Lower lobe of right lung (tissue), 2 donors: ENCODE measurements around the gene DAB1. TPM values are rescaled to one million over a fixed set of nuclear protein-coding genes. Genes with fewer than 3 reads are reported as not detected.

Experiments
- ATAC-seq, 2 donors: fragments of 200-7000 bp; cut with Tn5 transposase; one replicate each; pipeline ENCODE4 v1.9.1; 2020 to 2022; ENCODE audit warnings: mild to moderate bottlenecking in 2 of 2, moderate library complexity in 2 of 2
- DNase-seq: peaks from one replicate; pipeline ENCODE4 v3.0.0-alpha.2; 2020
- H3K27ac ChIP-seq: fragments of 200-600 bp; one replicate; pipeline ENCODE4 v1.8.0; 2022
- H3K27me3 ChIP-seq: fragments of 200-600 bp; one replicate; pipeline ENCODE4 v1.8.0; 2022; ENCODE audit warnings: low read depth
- H3K36me3 ChIP-seq: fragments of 200-600 bp; one replicate; pipeline ENCODE4 v1.8.0; 2022; ENCODE audit warnings: mild to moderate bottlenecking
- H3K4me1 ChIP-seq: fragments of 200-600 bp; one replicate; pipeline ENCODE4 v1.8.0; 2022
- H3K4me3 ChIP-seq: fragments of 200-600 bp; one replicate; pipeline ENCODE4 v1.8.0; 2022; ENCODE audit warnings: mild to moderate bottlenecking
- H3K9me3 ChIP-seq: fragments of 200-600 bp; one replicate; pipeline ENCODE4 v1.8.0; 2022
- intact Hi-C: fragments of 100-400 bp; cut with DNase I; formaldehyde crosslinking; loops from one replicate; pipeline ENCODE4 v1.11.0; 2022
- total RNA-seq: library from RNA; stranded (reverse); fragmentation: NEBNext Ultra II Directional; extraction: Animal tissue kit (Norgen Biotek cat#: 25700); gene quantifications from one replicate; pipeline ENCODE4 v1.2.1, GENCODE V29; 2021
- TF ChIP-seq, protein P1 (sequence below): fragments of 200-600 bp; IDR thresholded peaks from one replicate; pipeline ENCODE4 v1.8.0; 2022; ENCODE audit warnings: antibody characterized with exemption, mild to moderate bottlenecking
- donor health status: DM: no; HTN: yes; CAD: no; lungs with severe emphysema.

Gene DAB1
- total RNA-seq, 1 donor from 2014 or later = 1.9 TPM

DNA sequence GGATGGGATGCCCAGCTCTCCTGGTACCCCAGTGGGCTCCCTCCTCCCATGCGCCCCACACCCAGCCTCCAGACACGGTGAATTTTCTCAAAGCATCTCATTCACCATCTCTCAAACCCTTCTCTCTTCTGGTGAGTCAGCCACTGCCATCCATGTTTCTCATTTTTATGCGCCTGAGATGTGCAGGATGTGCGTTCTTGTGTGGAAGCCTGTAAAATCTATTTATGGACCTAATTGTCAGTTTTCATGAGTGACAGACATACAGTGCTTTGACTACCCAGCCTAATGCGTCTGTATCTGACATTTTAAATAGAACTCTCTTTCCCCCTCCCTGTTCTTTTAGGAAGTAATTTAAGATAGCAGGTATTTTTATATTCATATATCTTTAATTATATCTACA, 158.8 kb downstream of the DAB1 start:
- H3K9me3 ChIP-seq = no peaks in the 10 kb centered on the region
- H3K4me1 ChIP-seq = no peaks in the 10 kb centered on the region
- TF ChIP-seq, protein P1, sequence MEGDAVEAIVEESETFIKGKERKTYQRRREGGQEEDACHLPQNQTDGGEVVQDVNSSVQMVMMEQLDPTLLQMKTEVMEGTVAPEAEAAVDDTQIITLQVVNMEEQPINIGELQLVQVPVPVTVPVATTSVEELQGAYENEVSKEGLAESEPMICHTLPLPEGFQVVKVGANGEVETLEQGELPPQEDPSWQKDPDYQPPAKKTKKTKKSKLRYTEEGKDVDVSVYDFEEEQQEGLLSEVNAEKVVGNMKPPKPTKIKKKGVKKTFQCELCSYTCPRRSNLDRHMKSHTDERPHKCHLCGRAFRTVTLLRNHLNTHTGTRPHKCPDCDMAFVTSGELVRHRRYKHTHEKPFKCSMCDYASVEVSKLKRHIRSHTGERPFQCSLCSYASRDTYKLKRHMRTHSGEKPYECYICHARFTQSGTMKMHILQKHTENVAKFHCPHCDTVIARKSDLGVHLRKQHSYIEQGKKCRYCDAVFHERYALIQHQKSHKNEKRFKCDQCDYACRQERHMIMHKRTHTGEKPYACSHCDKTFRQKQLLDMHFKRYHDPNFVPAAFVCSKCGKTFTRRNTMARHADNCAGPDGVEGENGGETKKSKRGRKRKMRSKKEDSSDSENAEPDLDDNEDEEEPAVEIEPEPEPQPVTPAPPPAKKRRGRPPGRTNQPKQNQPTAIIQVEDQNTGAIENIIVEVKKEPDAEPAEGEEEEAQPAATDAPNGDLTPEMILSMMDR = no peak
- no peak overlapping the region for H3K4me3 ChIP-seq
- no peak for ATAC-seq
- DNase-seq = no peak
- intact Hi-C loops = no loop called here
- no peaks in the 10 kb centered on the region for H3K27me3 ChIP-seq
- H3K36me3 ChIP-seq = no peaks in the 10 kb centered on the region
- H3K27ac ChIP-seq = no peak overlapping the region

DNA sequence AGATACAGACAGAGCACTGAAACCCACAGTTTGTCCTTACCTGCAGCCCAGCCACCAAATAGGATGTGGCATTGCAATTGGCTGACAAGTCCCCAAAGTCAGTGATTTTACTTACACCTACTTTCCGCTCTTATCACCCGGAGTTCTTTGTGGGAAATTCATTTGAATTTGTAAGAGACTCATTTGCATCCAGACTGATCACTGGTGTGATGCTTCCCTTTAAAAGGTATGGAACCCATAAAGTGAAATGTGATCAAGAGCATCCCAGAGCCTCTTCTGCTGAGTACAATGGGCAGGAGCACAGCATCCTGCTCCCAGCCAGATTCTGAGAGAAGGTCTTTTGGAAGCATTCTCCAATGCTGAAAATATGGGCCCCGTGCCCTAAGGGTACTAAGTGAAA, 161.4 kb downstream of the DAB1 start:
- TF ChIP-seq, protein P1 = no peak
- H3K27me3 ChIP-seq = no peaks in the 10 kb centered on the region
- intact Hi-C loops = no loop called here
- no peaks in the 10 kb centered on the region for H3K36me3 ChIP-seq
- DNase-seq = no peak
- peaks cover 3% of the 10 kb centered on the region for H3K9me3 ChIP-seq
- H3K27ac ChIP-seq = no peak overlapping the region
- no peak overlapping the region for H3K4me3 ChIP-seq
- H3K4me1 ChIP-seq = no peaks in the 10 kb centered on the region
- ATAC-seq = no peak

DNA sequence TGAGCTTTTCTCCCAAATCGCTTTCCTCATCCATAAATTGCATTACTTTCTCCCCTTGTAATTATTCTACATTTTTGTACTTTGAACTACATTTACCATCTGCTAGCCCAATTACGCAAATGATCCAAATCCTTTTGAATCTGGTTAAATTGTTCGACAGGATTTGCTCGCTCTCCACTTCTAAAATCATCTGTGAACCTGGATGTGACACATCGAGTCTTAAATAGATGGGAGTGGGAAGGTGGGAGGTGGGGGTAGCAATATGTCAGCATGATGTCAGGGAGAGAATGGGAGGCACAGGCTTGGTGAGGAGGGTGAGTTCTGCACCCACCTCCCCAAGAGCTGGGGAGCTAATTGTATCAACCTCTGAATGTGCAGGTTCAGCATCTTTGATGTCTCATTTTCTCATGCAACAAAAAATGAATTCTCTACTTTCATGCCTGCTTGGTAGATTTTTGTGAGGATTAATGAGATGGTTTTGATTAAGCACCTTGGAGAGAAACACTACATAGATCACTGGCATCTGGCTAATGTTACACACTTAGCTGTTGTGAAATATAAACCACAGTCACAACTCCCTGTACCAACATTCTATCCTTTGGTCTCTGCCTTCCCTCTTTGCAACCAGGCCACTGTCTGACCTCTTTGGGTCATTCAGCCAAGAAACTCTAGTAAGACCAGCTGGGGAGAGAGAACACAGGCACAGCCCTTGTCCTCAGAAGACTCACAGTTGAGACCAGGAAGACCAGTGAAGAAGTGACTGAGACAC, 165.1 kb downstream of the DAB1 start:
- DNase-seq (no peak), ATAC-seq (no peak)
- Histone ChIP-seq H3K4me3 (no peak overlapping the region), H3K4me1 (no peaks in the 10 kb centered on the region), H3K36me3 (no peaks in the 10 kb centered on the region), H3K27ac (no peak overlapping the region), H3K27me3 (no peaks in the 10 kb centered on the region), H3K9me3 (peaks cover 4% of the 10 kb centered on the region)
- TF ChIP-seq, protein P1 = no peak
- intact Hi-C loops = no loop called here

DNA sequence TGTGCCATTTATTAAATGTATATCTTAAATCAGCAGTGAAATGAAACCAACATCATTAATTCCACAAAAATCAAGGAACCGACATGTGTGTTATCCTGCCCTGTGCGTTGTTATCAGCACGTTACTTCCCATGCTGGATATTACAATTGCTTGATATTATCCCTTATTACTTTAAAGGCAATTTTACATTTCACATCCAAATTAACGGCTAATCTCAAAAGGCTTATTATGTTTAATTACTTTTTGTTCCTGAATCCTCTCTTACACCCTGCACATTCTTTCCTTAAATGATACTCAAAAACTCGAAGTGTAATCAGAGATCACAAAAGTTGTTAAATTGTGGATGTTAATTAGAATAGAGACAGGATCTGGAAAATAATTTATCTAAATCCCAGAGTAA, 167.9 kb downstream of the DAB1 start:
- TF ChIP-seq, protein P1 = no peak
- Histone ChIP-seq H3K4me3 (no peak overlapping the region), H3K4me1 (no peaks in the 10 kb centered on the region), H3K27me3 (no peaks in the 10 kb centered on the region), H3K9me3 (peaks cover 4% of the 10 kb centered on the region), H3K36me3 (no peaks in the 10 kb centered on the region), H3K27ac (no peak overlapping the region)
- intact Hi-C loops = no loop called here
- DNase-seq = no peak
- ATAC-seq = no peak

DNA sequence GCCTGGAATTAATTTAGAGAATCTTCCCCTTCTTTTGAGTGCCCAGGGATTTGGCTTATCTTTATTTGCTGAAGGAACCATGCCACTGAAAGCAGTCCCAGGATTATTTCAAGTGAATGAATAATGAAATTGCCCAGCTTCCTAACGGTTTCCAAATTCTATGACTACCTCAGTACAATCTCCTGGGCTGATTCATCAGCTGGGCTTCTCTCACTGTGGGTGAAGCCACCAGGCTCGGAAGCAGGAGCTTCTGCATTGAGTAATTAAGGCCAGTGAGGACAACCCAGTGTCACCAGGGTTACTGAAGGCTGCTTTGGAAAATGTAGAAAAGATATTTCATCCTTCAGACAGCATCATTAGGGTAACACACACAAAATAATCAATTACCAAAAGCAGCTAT, 169.8 kb downstream of the DAB1 start:
- H3K27ac ChIP-seq = no peak overlapping the region
- intact Hi-C loops = no loop called here
- H3K9me3 ChIP-seq = peaks cover 4% of the 10 kb centered on the region
- TF ChIP-seq, protein P1 = no peak
- ATAC-seq (no peak), DNase-seq (no peak)
- H3K27me3 ChIP-seq = no peaks in the 10 kb centered on the region
- no peaks in the 10 kb centered on the region for H3K36me3 ChIP-seq
- no peaks in the 10 kb centered on the region for H3K4me1 ChIP-seq
- H3K4me3 ChIP-seq = no peak overlapping the region
